Tibial nerve (tissue), 4 donors: ENCODE results near the gene P2RY14. TPM values are rescaled to one million over a fixed set of nuclear protein-coding genes. Genes with fewer than 3 reads are reported as not detected.

Experiments used
- DNase-seq, 2 donors: peaks; one replicate each; pipeline ENCODE4 v3.0.0-alpha.2; 2019; ENCODE audit warnings: low spot score in 2 of 2
- H3K27ac ChIP-seq, 4 donors: fragments of 200-600 bp; sonication (generic) in 3 of 4; one replicate each; pipeline ENCODE4 v1.5.1; 2017 to 2019; ENCODE audit warnings: mild to moderate bottlenecking in 1 of 4
- H3K27me3 ChIP-seq, 2 donors: fragments of 200-600 bp; sonication (generic) in 1 of 2; one replicate each; pipeline versions ENCODE4 v1.5.1 to v1.6.0; 2017 to 2019
- H3K36me3 ChIP-seq, 3 donors: fragments of 200-600 bp; sonication (generic); one replicate each; pipeline ENCODE4 v1.5.1; 2018 to 2019
- H3K4me1 ChIP-seq, 4 donors: fragments of 200-600 bp; sonication (generic) in 3 of 4; one replicate each; pipeline ENCODE4 v1.5.1; 2017 to 2019
- H3K4me3 ChIP-seq, 4 donors: fragments of 200-600 bp; sonication (generic) in 3 of 4; one replicate each; pipeline ENCODE4 v1.5.1; 2017 to 2019; ENCODE audit warnings: mild to moderate bottlenecking in 1 of 4, moderate library complexity in 1 of 4
- H3K9me3 ChIP-seq, 4 donors: fragments of 200-600 bp; sonication (generic) in 3 of 4; one replicate each; pipeline ENCODE4 v1.5.1; 2017 to 2019
- EP300 ChIP-seq, 2 donors: sonication (generic); formaldehyde crosslinking; IDR thresholded peaks; one replicate each; pipeline ENCODE4 v1.6.1; 2017; ENCODE audit warnings: antibody characterized with exemption in 2 of 2, mild to moderate bottlenecking in 1 of 2
- POLR2A ChIP-seq, 2 donors: fragments of 450-650 bp; IDR thresholded peaks; one replicate each; pipeline ENCODE4 v1.6.1; 2017; ENCODE audit warnings: antibody characterized with exemption in 2 of 2, mild to moderate bottlenecking in 2 of 2, moderate library complexity in 2 of 2
- WGBS, 2 donors: methylation state at CpG; one replicate each; pipeline ENCODE4 v1.1.5; 2018; 5-methylcytosine and 5-hydroxymethylcytosine counted together
- total RNA-seq, 4 donors: library from RNA; depleted of rRNA; stranded (reverse); fragments of >200 nt; gene quantifications; one replicate each; pipeline ENCODE4 v1.1.0, GENCODE V29; 2016
- TF ChIP-seq, protein P1 (sequence below), 5 experiments: fragments of 200-600 bp in 3 of 5; fragments of 450-650 bp in 2 of 5; sonication (generic) in 3 of 5; IDR thresholded peaks; one replicate each; pipeline ENCODE4 v1.5.1; 2016 to 2019; ENCODE audit warnings: antibody characterized with exemption in 5 of 5, mild to moderate bottlenecking in 3 of 5, moderate library complexity in 2 of 5

P2RY14 gene
- total RNA-seq, 4 donors from 2014 or later, result 4.2 to 9.4 (median 6.3) TPM

DNA sequence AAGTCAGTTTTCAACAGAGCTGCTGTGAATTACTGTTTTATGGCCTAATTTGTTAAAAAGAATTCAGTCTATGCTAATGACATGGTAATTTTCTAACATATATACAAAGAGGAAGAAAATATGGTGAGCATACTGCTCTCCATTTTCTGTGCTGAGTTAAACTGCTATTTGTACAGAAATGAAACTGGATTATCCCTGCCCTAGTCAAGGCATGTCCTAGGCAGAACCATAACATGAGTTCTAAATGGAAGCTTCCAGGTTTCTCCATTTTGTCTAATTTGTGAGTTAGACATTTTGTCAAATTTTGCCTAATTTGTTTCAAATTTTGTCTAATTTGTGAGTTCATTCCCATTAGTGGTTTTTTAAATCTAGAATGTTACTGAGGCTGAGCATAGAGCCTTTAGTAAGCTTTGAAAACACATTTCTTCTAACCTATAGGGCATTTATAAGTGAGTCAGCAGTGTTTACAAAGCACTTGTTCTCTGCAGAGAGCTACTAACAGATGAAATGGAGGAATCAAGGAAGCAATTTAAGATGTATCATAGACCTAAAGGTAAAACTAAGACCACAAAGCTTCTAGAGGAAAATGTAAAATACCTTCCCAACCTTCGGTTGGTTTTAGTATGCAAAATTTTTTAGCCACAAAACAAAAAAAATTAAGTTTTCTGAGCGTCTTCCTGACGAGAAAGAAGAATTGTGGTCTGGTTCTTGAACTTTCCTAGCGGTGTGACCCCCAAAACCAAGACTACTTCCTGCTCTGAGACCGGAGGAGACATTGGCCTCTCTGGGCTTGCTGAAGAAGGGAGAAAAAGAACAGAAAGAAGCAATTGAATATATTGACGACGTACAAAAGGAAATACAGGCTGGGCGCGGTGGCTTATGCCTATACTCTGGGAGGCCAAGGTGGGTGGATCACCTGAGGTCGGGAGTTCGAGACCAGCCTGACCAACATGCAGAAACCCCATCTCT, 9.8 kb downstream of the P2RY14 start:
- TF ChIP-seq, protein P1, sequence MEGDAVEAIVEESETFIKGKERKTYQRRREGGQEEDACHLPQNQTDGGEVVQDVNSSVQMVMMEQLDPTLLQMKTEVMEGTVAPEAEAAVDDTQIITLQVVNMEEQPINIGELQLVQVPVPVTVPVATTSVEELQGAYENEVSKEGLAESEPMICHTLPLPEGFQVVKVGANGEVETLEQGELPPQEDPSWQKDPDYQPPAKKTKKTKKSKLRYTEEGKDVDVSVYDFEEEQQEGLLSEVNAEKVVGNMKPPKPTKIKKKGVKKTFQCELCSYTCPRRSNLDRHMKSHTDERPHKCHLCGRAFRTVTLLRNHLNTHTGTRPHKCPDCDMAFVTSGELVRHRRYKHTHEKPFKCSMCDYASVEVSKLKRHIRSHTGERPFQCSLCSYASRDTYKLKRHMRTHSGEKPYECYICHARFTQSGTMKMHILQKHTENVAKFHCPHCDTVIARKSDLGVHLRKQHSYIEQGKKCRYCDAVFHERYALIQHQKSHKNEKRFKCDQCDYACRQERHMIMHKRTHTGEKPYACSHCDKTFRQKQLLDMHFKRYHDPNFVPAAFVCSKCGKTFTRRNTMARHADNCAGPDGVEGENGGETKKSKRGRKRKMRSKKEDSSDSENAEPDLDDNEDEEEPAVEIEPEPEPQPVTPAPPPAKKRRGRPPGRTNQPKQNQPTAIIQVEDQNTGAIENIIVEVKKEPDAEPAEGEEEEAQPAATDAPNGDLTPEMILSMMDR (IDR thresholded peaks at IDR 0.05), result no peak
- TF ChIP-seq POLR2A (IDR thresholded peaks at IDR 0.05) (no peak), EP300 (IDR thresholded peaks at IDR 0.05) (no peak)

DNA sequence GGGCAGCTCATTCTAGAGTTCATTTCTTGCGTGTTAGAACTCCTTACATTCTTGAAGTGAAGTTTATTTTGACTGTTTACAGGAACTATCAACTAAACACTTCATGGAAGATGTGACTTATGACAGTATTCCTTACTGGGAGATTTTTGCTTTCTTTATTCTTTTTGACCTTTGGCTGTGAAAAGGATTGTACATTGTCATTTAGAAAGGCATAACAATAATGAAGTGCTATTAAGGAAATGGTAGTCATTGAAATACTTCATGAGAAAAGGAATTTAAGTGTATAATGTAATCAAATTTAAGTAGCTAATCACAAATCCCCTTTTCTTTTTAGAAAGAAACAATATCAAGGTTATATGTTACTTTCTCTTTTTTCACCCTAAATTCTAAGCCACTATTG, 11.3 kb downstream of the P2RY14 start:
- 93 to 94% methylated on average over 1 of the region's 1 CpG for WGBS, 2 donors
- Histone ChIP-seq H3K9me3 (no peaks in the 10 kb centered on the region), H3K4me1 (peaks cover 0 to 24% (median 6%) of the 10 kb centered on the region in 4 donors), H3K4me3 (no peak overlapping the region), H3K27ac (peak overlapping the region in 2 of 4 donors; percentile 15 to 39), H3K27me3 (no peaks in the 10 kb centered on the region), H3K36me3 (no peaks in the 10 kb centered on the region)
- TF ChIP-seq, protein P1 (IDR thresholded peaks at IDR 0.05), result no peak
- TF ChIP-seq EP300 (IDR thresholded peaks at IDR 0.05) (no peak), POLR2A (IDR thresholded peaks at IDR 0.05) (no peak)
- DNase-seq, result no peak

More for the DNA sequence above, 9.8 kb downstream of the P2RY14 start:
- H3K4me3 ChIP-seq, result no peak overlapping the region
- no peaks in the 10 kb centered on the region for H3K9me3 ChIP-seq
- H3K4me1 ChIP-seq, result peaks cover 0 to 24% (median 6%) of the 10 kb centered on the region in 4 donors
- peak overlapping the region in 3 of 4 donors; percentile 3 to 52 (median 22) for H3K27ac ChIP-seq
- WGBS, 2 donors, result 81 to 85% methylated on average over 11 of the region's 11 CpGs
- DNase-seq, result no peak
- no peaks in the 10 kb centered on the region for H3K36me3 ChIP-seq
- H3K27me3 ChIP-seq, result no peaks in the 10 kb centered on the region

DNA sequence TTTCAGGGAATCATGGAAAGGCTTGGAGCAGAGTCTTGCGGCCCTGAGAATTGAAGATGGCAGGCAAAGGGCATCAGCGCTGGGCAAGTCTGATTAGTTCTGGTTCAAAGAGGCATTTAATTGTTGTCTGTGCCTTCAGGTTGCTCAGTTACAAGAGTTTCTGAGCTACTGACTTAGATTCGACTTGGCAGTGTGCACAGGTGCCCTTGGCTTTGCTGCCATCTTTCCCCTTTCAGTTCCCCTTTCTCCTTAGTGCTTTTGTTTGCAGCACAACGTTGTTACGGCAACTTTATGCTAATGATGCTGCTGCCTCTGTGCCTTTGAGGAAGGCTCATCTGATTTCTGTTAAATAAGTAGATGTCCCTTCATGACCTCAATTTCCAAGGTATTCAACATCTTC, 12.5 kb downstream of the P2RY14 start:
- DNase-seq, result no peak
- Histone ChIP-seq H3K4me1 (peaks cover 0 to 24% (median 6%) of the 10 kb centered on the region in 4 donors), H3K9me3 (no peaks in the 10 kb centered on the region), H3K36me3 (no peaks in the 10 kb centered on the region), H3K4me3 (no peak overlapping the region), H3K27me3 (no peaks in the 10 kb centered on the region), H3K27ac (peak overlapping the region in 2 of 4 donors; percentile 0 to 52)
- TF ChIP-seq, protein P1 (IDR thresholded peaks at IDR 0.05), result no peak
- TF ChIP-seq EP300 (IDR thresholded peaks at IDR 0.05), result no peak
- no peak for TF ChIP-seq POLR2A (IDR thresholded peaks at IDR 0.05)
- WGBS, 2 donors, result 65 to 70% methylated on average over 5 of the region's 5 CpGs

DNA sequence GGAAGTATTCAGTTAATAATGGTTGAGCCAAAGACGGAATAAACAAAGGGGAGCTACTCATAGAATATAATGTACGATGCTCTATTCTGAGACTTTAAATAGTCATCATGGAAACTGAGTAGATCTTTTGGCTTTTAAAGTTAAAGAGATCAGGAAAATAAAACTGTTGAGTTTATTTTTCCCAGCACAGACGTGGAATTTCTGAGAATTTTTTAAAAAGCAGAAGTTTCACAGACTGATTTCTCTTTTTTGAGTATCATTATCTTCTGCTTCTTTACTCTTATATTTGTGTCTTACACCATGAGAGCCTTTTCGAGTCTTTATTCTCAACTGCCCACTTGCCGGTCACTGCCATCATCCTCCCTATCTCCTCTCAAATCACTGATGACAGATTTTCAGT, 13.2 kb downstream of the P2RY14 start:
- peaks cover 0 to 21% (median 6%) of the 10 kb centered on the region in 4 donors for H3K4me1 ChIP-seq
- TF ChIP-seq, protein P1 (IDR thresholded peaks at IDR 0.05), result no peak
- TF ChIP-seq EP300 (IDR thresholded peaks at IDR 0.05) (no peak), POLR2A (IDR thresholded peaks at IDR 0.05) (no peak)
- no peaks in the 10 kb centered on the region for H3K36me3 ChIP-seq
- H3K9me3 ChIP-seq, result no peaks in the 10 kb centered on the region
- H3K27me3 ChIP-seq, result no peaks in the 10 kb centered on the region
- 68 to 73% methylated on average over 5 of the region's 5 CpGs for WGBS, 2 donors
- DNase-seq, result no peak
- no peak overlapping the region for H3K4me3 ChIP-seq
- peak overlapping the region in 2 of 4 donors; percentile 26 to 52 for H3K27ac ChIP-seq

DNA sequence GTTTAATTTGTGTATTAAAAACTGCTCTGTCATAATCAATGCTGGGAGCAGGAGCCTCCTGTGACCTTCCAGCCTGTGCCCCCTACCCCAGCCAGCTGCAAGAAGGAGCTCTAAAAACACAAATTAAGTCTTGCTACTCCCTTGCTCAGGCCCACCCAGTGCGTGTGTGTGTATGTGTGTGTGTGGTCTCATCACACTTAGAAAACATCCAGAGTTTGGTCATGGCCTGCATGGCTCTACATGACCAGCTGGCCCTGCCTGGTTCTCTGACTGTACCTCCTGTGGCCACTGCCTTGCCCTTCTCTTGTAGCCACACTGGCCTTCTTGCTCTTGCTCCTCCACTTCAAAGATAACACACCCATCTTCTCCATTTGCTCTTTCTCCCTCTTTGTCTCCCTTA, 13.7 kb downstream of the P2RY14 start:
- no peaks in the 10 kb centered on the region for H3K36me3 ChIP-seq
- 71 to 88% methylated on average over 1 of the region's 1 CpG for WGBS, 2 donors
- no peak for DNase-seq
- H3K27ac ChIP-seq, result peak overlapping the region in 2 of 4 donors; percentile 26 to 52
- H3K4me3 ChIP-seq, result no peak overlapping the region
- no peaks in the 10 kb centered on the region for H3K27me3 ChIP-seq
- peaks cover 0 to 21% (median 6%) of the 10 kb centered on the region in 4 donors for H3K4me1 ChIP-seq
- TF ChIP-seq, protein P1 (IDR thresholded peaks at IDR 0.05), result no peak
- TF ChIP-seq EP300 (IDR thresholded peaks at IDR 0.05) (no peak), POLR2A (IDR thresholded peaks at IDR 0.05) (no peak)
- H3K9me3 ChIP-seq, result no peaks in the 10 kb centered on the region
